ENCODE results near the gene SLC16A12. TPM values are rescaled to one million over a fixed set of nuclear protein-coding genes. Genes with fewer than 3 reads are reported as not detected.

The SLC16A12 gene
- total RNA-seq, 2 experiments from 2014 or later: not detected

- H3K36me3 Mint-ChIP-seq (ENCODE audit: low read depth): no peaks in the 10 kb centered on the region
- no peaks in the 10 kb centered on the region for H3K9me3 Mint-ChIP-seq
- no peaks in the 10 kb centered on the region for H3K4me1 Mint-ChIP-seq (ENCODE audit: low read depth)
- ATAC-seq (no peak), DNase-seq (no peak)
- H3K27me3 Mint-ChIP-seq: peaks cover 3% of the 10 kb centered on the region
- intact Hi-C loops (cut with micrococcal nuclease): no loop called here
- ChIA-PET POLR2A (no interaction called here), CTCF (no interaction called here)
- no peak overlapping the region for H3K4me3 Mint-ChIP-seq
- H3K27ac Mint-ChIP-seq: no peak overlapping the region
- no peak for TF ChIP-seq CTCF (IDR thresholded peaks at IDR 0.05)
Measured at GRCh38 chr10:89516149-89516832, 19.1 kb downstream of the SLC16A12 start.

DNA sequence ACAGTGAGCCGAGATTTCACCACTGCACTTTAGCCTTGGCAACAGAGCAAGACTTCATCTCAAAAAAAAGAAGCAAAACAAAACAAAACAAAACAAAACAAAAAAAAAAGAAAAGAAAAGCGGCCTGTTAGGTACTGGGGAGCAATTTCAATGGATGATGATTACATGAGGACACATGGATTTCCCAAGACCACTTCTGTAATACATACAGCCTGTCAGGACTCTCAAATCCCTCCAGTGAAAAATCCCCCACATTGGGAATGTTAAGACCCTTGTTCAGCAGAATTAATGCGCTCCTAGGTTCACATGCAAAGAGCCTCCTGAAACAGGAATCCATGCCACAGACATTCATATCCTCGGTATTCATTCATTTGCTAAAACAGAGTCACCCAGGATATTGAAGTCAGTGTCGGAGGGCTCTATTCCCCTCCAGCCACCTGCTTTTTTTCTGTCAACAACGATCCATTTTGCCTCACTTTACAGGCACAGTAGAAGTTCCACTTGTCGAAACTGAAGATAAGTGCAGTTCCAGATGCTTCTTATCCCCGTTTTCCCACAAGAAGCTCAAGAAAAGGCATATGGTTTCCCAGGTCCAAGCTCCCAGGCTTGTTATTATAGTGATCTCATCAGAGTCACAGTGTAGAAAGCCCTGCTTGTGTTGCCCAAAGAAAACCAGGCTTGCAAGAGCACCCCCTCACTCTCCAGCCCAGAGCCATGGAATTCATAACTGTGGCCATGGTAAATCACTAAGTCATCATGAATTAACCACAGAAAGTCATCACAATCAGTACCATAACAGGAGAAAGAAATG lies 20.2 kb downstream of the SLC16A12 start:
- H3K27ac Mint-ChIP-seq: no peak overlapping the region
- ATAC-seq (no peak), DNase-seq (no peak)
- H3K27me3 Mint-ChIP-seq: peaks cover 3% of the 10 kb centered on the region
- intact Hi-C loops (cut with micrococcal nuclease): no loop called here
- no peaks in the 10 kb centered on the region for H3K9me3 Mint-ChIP-seq
- ChIA-PET CTCF (interaction anchor here (1.3 kb wide), 1 partner anchor 24 kb away, joined by 3 read pairs; no protein-coding TSS in a partner anchor), POLR2A (no interaction called here)
- H3K36me3 Mint-ChIP-seq (ENCODE audit: low read depth): no peaks in the 10 kb centered on the region
- H3K4me3 Mint-ChIP-seq: no peak overlapping the region
- no peak for TF ChIP-seq CTCF (IDR thresholded peaks at IDR 0.05)
- no peaks in the 10 kb centered on the region for H3K4me1 Mint-ChIP-seq (ENCODE audit: low read depth)

DNA sequence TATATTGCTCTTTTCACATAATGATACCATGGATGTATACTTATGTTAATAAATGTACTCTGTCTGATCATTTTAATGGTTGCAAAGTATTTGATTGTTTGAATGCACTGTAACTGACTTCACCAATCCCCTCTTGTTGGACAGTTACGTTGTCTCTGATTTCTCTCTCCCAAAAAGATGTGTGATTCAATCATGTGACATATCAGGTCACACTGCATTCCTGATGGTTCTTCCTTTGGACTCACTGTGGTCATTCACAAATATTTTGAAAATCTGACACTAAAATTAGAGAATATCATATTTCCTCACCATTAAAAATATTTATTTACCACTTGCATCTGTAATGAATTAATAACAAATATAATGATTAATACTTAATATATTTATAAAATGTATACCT lies 22.2 kb downstream of the SLC16A12 start:
- Mint-ChIP-seq H3K4me3 (no peak overlapping the region), H3K27ac (no peak overlapping the region), H3K27me3 (peaks cover 4% of the 10 kb centered on the region), H3K4me1 (ENCODE audit: low read depth) (no peaks in the 10 kb centered on the region), H3K9me3 (no peaks in the 10 kb centered on the region), H3K36me3 (ENCODE audit: low read depth) (no peaks in the 10 kb centered on the region)
- intact Hi-C loops (cut with micrococcal nuclease): no loop called here
- no peak for DNase-seq
- ChIA-PET CTCF (no interaction called here), POLR2A (no interaction called here)
- ATAC-seq: no peak
- TF ChIP-seq CTCF (IDR thresholded peaks at IDR 0.05): no peak

DNA sequence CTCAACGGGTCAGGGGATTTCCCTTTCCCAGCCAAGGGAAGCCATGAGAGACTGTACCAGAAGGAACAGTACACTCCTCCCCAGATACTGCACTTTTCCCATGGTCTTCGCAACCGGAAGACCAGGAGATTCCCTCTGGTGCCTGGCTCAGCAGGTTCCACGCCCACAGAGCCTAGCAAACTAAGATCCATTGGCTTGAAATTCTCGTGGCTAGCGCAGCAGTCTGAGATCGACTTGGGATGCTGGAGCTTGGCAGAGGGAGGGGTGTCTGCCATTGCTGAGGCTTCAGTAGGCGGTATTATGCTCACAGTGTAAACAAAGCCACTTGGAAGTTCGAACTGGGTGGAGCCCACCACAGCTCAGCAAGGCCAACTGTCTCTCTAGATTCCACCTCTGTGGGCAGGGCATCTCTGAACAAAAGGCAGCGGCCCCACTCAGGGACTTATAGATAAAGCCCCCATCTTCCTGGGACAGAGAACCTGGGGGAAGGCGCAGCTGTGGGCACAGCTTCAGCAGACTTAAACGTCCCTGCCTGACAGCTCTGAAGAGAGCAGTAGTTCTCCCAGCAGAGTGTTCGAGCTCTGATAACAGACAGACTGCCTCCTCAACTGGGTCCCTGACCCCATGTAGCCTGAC lies 29.6 kb downstream of the SLC16A12 start:
- intact Hi-C loops (cut with micrococcal nuclease): no loop called here
- CTCF ChIA-PET: interaction anchor here (0.7 to 1.2 kb wide), 3 partner anchors 8 to 71 kb away, joined by 3 read pairs; no protein-coding TSS in a partner anchor
- H3K4me1 Mint-ChIP-seq (ENCODE audit: low read depth): peaks cover 12% of the 10 kb centered on the region

More for the DNA sequence above, 29.6 kb downstream of the SLC16A12 start:
- ATAC-seq: no peak
- Mint-ChIP-seq H3K9me3 (no peaks in the 10 kb centered on the region), H3K36me3 (ENCODE audit: low read depth) (no peaks in the 10 kb centered on the region), H3K27ac (no peak overlapping the region), H3K27me3 (peaks cover 3% of the 10 kb centered on the region), H3K4me3 (no peak overlapping the region)
- DNase-seq: no peak
- TF ChIP-seq CTCF (IDR thresholded peaks at IDR 0.05): no peak
- POLR2A ChIA-PET: interaction anchor here (0.6 kb wide), 1 partner anchor 227 kb away, joined by 3 read pairs; no protein-coding TSS in a partner anchor

Data from activated CD8-positive, alpha-beta T cell treated with anti-CD3 and anti-CD28 coated beads for 36 hours (primary cell).